ENCODE measurements around the gene FTSJ1.

Gene FTSJ1

GRCh38 chrX:48470833-48471118 is 5.2 kb upstream of the FTSJ1 start:
- no peak for DNase-seq (ENCODE audit: low spot score)

- no peak for DNase-seq (ENCODE audit: low spot score)
These were observed 4.5 kb upstream of the FTSJ1 start for GRCh38 chrX:48471504-48471903.

GRCh38 chrX:48472225-48472624 is 3.8 kb upstream of the FTSJ1 start:
- no peak for DNase-seq (ENCODE audit: low spot score)

GRCh38 chrX:48472851-48473703 is 2.9 kb upstream of the FTSJ1 start:
- no peak for DNase-seq (ENCODE audit: low spot score)

- DNase-seq (ENCODE audit: low spot score), result no peak
These were observed 2.4 kb upstream of the FTSJ1 start for GRCh38 chrX:48473704-48473990.

- DNase-seq (ENCODE audit: low spot score), result no peak
These were observed 1.9 kb upstream of the FTSJ1 start for GRCh38 chrX:48474127-48474526.

- no peak for DNase-seq (ENCODE audit: low spot score)
These were observed 1.4 kb upstream of the FTSJ1 start for GRCh38 chrX:48474581-48474980.

GRCh38 chrX:48475296-48475695 is 703 bp upstream of the FTSJ1 start:
- DNase-seq (ENCODE audit: low spot score), result no peak

- DNase-seq (ENCODE audit: low spot score), result no peak
These were observed 920 bp downstream of the FTSJ1 start for GRCh38 chrX:48476919-48477318.

GRCh38 chrX:48477960-48478755 is 2.2 kb downstream of the FTSJ1 start:
- no peak for DNase-seq (ENCODE audit: low spot score)

- no peak for DNase-seq (ENCODE audit: low spot score)
These were observed 2.8 kb downstream of the FTSJ1 start for GRCh38 chrX:48478806-48479205.

- DNase-seq (ENCODE audit: low spot score), result no peak
These were observed 4.1 kb downstream of the FTSJ1 start for GRCh38 chrX:48480142-48480541.

- DNase-seq (ENCODE audit: low spot score), result no peak
These were observed 4.6 kb downstream of the FTSJ1 start for GRCh38 chrX:48480583-48480982.

GRCh38 chrX:48482526-48482925 is 6.5 kb downstream of the FTSJ1 start:
- no peak for DNase-seq (ENCODE audit: low spot score)

GRCh38 chrX:48487362-48487798 is 11.4 kb downstream of the FTSJ1 start:
- peak; percentile 71 for DNase-seq (ENCODE audit: low spot score)

GRCh38 chrX:48488034-48488433 is 12.0 kb downstream of the FTSJ1 start:
- no peak for DNase-seq (ENCODE audit: low spot score)

- no peak for DNase-seq (ENCODE audit: low spot score)
These were observed 13.3 kb downstream of the FTSJ1 start for GRCh38 chrX:48489296-48489695.

GRCh38 chrX:48489892-48490291 is 13.9 kb downstream of the FTSJ1 start:
- DNase-seq (ENCODE audit: low spot score), result no peak

GRCh38 chrX:48490661-48491060 is 14.7 kb downstream of the FTSJ1 start:
- DNase-seq (ENCODE audit: low spot score), result peak; percentile 20

GRCh38 chrX:48491809-48492208 is 15.8 kb downstream of the FTSJ1 start:
- no peak for DNase-seq (ENCODE audit: low spot score)

GRCh38 chrX:48492293-48492910 is 16.4 kb downstream of the FTSJ1 start:
- DNase-seq (ENCODE audit: low spot score), result peak; percentile 31

GRCh38 chrX:48493890-48494364 is 17.9 kb downstream of the FTSJ1 start:
- peak; percentile 52 for DNase-seq (ENCODE audit: low spot score)

- no peak for DNase-seq (ENCODE audit: low spot score)
These were observed 20.7 kb downstream of the FTSJ1 start for GRCh38 chrX:48496660-48497059.
